AG08396 (cell line): ENCODE measurements around the gene FSHR.

Experiments used
- DNase-seq: peaks from one replicate; pipeline ENCODE4 v3.0.0; 2012; ENCODE audit warnings: low spot score, mixed read lengths

FSHR gene

DNA sequence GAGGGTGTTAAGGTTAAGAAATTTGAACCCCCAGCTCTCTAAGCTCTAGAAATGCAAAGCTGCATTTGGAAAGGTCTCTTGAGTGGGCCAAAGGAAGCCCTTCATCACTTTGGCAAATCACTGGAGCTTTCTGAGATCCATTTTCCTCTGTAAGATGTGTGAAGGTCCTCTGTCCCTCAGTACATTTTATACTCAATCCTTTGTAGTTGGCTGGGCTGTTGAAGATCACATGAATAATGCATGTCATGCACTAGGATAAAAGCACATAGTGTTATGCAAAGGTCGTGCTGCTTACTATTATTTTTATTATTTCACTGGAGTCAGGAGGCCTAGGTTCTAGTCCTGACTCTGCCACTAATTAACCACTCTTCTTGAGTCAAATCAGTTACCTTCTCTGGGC, 124.9 kb downstream of the FSHR start:
- no peak for DNase-seq

DNA sequence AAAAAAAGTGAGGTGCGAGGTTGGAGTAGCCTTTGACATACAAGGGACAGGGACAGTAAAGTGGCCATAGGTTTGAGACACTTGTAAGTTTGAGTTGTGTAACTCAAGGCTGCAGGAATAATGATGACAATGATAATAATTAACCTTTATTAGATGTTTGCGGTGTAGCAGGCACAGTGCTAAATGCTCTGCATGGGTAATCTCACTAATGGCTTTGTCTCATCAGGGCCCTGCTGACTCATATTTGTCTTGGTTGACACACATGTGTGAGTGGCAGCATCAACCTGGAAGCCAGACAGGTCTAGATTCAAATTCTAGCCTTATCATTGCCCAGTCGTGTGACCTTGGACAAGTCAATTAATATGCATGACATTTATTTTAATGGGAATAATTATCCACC, 126.2 kb downstream of the FSHR start:
- DNase-seq = no peak

DNA sequence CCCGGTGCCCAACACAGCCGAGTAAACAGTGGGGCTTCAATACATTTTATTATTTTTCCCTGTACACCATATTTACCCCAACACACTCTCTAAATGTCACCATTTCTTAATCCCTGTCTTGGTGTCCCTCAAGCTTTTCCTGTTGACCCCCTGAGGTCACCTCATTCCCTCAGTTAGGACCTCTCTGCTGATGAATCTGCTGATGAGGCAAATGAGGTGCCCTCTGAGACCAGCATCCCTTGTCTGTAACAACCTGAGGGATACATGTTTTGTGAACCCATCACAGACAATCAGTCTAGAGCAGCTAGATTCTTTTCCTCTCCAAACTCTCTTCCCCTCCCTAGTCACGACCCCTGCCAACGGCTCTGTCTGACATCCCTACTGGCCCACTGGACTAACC, 127.6 kb downstream of the FSHR start:
- DNase-seq = no peak

DNA sequence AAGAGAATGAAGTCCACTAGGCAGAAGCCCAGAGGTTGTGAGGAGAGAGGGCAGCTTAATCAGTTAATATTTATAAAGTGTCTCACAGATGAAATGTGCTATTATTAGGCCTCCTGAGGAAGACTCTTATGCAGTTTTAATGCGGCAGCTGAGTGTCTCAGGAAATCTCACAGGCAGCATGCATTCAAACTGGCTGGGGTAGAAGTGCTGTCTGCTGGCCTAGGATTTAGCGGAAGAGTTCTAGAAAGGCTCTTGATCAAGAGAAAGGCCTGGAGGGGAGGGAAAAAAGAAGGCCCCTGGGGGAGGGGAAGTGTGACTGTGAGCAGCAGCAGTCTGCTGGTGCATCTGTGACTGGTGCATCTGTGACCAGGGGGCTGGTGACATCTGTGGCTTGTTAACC, 133.0 kb downstream of the FSHR start:
- DNase-seq = no peak

DNA sequence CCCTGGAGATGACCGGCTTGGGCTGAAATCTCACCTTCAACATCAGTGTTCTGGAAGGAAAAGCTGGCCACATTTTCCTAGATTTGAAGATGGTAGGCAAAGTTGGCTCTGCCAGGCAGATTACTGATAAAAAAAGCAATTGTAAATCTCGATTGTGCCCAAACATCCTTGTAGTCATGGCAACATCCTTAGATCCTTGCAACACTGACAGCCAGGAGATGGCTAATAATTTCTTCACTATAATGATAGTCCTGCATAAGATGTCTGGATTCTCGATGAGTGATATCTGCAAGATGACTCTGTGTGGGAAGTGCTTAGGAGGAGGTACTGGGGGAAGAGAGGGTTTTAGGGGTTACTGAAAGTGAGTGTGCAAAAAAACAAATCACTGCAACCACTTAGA, 149.1 kb downstream of the FSHR start:
- DNase-seq = no peak

DNA sequence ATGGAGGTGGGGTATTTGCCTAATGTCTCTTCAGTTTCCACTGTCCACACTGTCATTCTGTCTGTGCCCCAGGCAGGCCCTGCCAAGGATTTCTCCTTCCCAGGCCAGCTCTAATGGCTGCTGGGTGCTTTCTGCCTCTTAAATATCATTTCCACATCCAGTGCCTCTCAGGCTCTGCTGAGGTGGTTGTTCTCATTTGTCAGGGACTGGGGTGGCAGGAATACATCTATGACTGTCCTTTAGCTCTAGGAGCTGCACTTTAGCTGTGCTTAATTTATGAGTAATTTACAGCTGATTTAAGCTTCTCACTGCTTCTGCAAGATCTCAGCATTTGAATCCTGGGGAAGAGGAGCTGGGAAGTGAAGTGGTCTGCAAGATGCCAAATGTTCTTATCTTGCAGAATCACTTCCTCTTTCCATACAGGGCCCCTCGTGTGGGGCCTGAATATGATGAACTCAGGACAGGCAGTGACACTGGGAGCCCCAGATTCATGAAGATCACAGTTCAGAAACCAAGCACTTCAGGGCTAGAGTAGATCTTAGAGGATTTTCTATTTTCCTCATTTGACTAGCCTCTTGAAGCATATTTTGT, 150.2 kb downstream of the FSHR start:
- no peak for DNase-seq

DNA sequence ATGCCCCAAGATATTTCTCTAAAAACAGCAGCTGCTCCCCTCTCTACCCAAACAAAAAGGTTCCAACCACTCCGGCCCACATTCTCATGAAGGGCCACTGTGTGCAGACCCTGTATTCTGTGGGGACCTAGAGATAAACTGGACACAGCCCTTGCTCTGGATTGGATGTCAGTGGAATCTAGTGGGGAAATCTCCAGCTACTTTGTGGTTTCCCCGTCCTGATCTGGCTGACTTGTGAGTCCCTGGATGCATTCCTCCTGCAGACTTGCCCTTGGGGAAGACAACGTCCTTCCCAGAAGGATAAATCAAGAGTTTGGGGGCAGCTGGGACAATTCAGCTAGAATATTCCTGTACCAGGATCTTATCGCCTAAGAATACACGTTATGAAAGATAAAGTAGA, 151.1 kb downstream of the FSHR start:
- DNase-seq = no peak

DNA sequence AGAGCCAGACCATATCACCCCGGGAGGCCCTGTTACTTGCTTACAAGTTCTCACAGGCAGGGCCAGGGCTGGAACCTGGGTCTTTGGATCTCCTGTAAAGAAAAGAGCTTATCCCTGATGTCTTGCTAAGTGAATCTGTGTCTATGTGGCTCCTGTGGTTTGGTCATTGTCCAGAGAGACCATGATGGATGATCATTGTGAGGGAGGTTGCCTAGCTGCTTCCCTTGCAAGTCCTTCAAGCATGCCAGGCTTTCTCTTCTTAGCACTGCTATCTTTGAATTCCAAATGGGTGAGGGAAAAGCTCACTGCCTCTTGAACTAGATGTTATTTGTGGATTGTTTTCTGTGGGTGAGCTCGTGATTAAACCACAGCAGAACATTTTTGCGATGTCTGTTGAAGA, 151.6 kb downstream of the FSHR start:
- DNase-seq = no peak

DNA sequence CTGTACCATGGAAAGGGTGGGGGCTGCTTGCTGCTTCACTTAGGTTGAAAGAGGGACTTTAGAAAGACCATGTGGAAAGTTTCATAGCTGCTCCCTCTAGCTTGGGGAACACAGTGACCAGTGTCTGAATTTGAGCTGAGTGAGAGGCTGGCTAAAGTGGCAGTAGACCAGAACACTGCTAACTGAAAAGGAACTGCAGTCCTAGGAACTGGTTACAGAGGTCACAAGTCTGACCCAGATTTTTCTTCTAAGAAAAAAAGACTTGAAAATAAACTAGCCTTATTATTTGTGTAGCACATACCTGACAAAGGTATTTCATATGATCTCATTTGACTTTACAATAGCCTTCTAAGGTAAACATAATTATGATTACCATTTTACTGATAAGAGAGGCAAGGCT, 153.6 kb downstream of the FSHR start:
- DNase-seq = no peak

DNA sequence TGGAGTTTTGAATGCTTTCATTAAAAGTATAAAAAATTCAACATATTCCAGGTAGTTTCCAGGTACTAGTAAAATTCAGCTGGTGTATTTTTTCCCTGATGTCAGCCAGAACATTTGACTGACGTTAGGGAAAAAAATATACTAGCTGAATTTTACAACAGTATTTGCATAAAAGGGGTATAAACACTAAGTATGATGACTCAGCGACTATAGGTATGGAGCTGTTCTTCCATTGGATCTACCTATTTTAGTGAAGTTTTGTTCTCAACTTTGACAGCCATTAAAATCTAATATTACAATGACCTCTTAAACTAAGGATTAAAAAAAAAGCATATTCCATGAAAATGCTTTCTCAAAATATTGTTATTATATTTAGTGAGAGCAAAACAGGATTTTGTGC, 155.9 kb downstream of the FSHR start:
- DNase-seq = no peak

DNA sequence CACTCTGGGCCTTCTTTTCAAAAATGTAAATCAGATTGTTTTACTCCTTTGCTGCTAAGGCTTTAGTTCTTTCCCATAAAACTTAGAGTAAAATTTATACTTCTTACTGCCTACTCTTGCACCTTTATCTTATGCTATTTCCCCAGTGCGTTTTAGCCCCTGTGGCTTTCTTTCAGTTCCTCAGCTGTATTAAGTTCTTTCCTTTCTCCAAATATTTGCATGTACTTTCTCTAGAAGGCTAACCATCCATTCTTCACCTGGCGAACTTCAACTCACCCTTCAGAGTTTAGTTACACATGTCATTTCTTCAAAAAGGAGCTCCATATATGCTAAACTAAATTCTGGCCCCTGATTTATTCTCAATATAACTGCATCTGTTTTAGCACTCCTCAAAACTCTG, 160.7 kb downstream of the FSHR start:
- DNase-seq = no peak

DNA sequence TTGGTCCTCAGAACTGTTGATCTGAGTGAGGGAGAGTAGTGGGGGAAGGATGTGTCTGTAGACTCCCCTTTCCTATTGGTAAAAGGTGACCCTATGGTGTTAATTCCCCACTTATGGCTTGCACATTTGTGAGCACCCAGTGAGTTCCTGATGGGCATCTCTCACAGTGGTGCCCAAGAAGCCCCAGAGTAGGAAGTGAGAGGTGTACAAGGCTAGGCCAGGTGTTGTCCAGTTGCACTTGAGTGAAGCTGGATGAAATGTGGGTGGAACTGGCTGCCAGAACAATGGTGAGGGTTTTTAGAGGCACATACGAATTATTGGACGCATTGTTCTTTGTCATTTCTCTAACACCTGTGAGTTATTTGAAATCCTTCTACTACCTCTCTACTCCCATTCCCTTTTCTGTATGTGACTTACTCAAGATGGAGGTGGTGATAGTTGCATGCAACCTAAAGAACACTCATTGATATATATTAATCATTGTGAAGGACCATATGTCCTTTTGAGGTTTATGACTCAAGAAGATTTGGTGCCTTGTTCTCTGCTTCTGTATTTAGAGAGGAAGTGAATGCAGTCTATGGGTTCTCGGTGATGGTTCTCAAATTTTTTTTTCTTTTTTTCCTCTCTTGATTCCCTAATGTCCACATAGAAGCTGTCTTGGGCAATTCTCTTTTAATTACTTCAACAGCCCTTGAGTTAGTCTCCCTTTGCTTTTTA, 162.7 kb downstream of the FSHR start:
- DNase-seq = no peak

DNA sequence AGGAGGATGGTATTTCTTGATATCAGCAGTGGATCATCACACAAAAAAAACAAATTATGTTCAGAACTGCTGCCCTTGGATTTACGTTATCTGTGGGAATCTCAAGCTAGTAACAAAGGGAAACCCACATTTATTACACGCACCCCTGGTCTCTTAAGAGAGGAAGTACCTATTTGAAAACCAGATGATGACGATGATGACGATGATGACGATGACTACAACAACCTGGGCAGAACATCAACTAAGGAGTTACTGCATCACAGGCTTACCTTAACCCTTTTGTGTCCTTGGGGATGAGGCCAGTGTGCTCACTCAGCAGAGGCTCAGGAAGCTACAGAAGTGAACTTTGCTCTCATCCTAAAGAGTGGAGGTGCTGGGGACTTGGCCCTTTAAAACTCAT, 169.4 kb downstream of the FSHR start:
- DNase-seq = no peak

DNA sequence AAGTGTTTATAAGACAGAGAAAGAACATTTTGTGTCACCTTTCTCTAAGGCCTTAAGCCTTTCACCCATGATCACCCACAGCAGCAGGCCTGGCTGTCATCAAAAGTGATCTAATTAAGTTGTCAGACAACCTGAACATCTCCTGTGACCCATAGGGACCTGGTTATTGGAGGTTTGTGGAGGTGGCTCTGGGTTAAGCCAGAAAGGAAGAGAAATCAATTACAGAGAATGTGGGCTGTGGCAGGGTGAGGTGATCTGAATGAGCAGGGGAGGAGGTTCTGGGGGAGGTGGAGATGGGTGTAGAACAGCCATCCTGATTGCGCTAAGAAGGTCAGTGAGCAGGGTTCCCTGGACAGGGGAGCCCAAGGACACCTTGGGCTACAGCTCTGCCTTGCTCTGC, 170.8 kb downstream of the FSHR start:
- DNase-seq = no peak

DNA sequence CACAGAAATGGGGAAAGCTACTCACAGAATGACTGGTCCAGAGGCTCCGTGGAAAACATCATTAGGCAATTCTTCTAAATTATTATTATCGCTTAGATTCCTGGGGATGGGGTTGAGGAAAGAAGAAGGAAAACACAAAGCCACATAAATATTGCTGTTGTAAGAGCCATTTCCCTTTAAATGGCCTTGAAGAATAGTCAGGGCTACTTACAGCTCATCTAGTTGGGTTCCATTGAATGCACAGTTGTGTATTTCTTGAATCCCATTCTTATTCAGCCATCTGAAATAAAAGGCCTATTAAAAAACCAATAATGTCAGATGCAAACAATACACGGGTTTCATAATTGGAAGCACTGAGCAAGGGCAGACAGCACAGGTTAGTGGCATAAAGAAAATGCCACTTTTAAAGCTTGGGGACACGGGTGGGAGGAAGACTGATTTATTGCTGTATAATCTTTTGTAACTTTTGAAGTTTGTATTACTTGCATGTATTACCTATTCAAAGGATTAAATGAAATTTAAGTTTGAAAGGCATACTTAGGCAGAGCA, 171.4 kb downstream of the FSHR start:
- no peak for DNase-seq

DNA sequence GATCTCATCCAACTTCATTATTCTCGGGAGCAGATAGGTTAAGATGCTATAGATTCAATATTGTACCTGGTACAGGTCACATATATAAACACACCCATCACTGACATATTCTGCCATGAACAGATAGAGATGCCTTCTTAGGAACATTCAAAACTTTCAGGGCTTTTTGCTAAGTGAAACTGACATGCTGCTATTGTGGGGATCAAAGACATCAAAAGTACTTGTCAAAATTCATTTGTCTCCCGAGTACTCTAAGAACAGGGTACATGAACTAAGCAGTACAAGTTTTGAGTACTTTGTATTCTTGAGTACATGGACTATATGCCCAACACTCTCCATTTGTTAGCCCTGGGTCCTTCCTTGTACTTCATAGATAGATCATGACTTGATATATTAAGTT, 173.5 kb downstream of the FSHR start:
- DNase-seq = no peak

DNA sequence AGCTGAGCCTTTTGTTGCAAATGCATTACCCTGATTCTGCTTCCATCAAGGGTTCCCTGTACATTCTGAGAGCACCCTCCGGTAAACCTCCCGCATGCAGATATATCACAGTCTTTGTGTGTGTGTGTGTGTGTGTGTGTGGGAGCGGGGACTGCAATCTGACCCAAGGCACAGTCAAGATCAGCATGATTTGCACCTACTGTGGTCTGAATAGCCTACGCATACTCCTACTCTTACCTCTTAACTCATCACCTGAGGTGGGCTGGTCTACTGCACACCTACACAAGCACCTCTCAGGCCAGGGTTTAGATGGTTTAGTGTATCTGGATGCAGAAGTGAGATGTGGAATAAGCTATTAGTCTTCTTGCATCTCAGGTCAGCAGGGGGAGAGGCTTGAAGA, 174.6 kb downstream of the FSHR start:
- DNase-seq = no peak

DNA sequence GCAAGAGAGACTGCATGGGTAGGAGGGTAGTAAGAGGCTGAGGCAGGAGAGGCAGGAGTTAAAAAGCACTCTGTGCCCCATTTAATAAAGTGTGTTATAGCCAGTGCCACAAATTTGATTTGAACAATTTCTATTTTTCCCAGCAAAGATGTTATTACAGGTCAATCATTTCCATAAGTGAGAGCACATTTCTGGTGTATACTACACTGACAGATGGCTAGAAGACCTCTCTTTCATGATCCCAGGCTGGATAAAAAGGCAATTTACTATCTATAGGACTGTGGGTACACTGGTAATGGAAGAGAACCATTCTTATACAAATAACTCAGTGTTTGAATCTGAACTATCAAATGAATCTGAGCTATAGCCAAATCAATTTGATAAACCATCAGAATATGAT, 176.2 kb downstream of the FSHR start:
- no peak for DNase-seq

DNA sequence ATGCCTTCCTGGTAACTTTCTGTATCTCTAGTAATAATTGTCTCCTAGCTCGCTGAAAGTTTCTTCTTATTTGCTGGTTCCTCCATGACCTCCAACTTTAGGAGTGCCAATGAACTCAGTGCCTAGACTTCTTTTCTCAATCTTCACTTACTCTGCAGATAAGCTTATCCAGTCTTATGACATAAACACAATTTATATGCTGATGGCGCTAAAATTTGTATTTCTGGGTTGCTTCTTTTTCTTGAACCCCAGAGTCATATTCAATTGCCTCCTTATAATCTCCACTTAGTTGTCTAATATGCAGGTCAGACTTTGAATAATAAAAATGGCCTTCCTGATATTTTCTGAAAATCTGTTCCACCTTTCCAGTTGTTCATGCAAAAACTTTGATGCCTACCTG, 182.5 kb downstream of the FSHR start:
- no peak for DNase-seq

DNA sequence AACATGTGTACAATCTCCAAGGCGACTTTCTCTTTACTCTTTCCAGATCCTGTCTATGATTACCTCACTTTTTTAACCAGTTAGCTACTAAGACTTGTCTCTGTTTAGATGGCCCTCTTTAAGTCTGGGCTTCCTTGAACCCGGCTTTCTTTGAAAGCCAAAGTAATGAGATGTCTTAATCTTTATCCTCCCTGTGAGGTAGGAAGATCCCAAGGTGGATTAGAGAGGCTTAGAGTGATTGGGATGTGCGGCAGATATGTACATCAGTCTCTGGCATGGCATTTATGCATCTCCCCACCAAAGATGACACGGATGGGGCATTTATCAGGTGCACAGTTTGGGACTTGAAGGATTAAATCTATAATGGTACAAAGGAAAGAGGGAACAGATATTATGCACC, 186.3 kb downstream of the FSHR start:
- no peak for DNase-seq

DNA sequence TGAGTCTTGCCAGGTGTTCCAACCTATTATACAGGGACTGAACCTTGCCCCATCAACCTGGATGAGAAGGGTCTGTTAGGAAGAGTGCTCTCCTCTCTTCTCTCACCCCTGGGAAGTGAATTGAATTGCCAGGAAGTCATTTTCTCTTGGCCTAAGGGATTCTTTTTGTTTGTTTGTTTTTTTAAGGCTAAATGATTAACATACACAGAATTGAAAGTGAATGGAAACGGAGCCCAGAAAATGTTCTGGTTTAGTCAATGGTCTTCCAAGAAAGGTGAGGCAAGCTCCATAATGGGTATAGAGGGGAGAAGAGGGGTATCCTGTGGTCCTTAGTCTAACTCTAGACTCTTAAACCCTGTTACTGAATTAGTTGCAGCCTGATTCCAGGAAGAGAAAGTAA, 189.1 kb downstream of the FSHR start:
- no peak for DNase-seq

DNA sequence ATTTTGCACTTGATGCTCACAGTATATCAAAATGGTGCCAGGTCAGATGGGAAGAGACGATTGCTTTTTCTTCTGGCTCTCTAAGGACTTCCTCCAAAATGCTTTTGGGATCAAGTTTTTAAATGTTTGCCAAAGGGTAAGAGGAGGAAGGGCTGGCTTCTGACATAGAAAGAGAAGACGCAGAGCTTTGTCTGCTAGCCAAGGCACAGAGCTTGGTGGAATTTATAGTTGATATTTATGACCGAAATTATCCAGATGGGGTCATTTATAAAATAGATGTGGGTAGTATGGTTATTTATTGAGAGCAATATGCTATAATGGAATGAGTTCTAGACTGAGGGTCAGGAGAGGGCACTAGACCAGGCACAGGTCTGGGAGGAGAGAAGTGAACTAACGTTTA, 193.3 kb downstream of the FSHR start:
- no peak for DNase-seq

DNA sequence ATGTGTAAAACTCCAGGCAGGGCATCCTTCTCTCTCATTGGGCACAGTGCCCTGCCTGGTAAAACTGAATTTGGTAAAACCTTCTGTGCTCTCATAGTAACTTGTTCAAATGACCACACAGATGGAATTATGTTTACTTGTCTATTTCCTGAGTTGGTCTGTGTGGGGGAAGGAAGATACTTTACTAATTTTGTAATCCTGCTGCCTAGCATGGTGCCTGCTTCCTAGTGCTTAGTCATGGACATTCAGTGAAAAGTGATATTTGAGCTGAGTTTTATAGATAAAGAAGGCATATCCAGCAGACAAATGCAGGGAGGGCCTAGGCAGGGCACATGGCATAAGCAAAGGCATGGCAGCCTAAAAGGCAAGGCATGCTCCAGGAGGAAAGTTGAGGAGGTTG, 199.4 kb downstream of the FSHR start:
- no peak for DNase-seq

DNA sequence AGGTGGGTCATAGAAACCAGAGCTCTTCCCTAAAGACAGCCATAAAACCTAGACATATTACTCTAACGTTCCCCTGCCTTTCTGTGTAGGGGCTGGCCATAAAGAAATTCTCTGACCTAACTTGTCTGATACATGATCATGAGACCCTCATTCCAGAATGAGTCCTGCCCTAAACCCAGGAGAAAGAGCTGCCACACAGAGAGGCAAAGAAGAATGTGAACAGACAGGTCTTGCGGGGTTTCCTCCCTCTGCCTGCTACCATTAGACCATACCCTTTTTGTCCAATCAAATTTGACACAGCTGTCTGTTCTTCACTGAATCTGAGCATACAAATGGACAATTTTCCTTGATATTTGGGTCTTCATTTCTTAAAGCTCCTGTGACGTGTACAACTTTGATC, 200.0 kb downstream of the FSHR start:
- no peak for DNase-seq
